Stimulated activated CD8-positive, alpha-beta memory T cell treated with anti-CD3 and anti-CD28 coated beads, Interleukin-4, amount 100 ng/mL, for 1 hour (primary cell): ENCODE results near the gene UPK2.

ENCODE experiments used
- DNase-seq, 2 donors: peaks; one replicate each; pipeline ENCODE4 v3.0.0-alpha.2; 2020; ENCODE audit warnings: low read depth in 2 of 2, low spot score in 1 of 2

UPK2 gene

DNA sequence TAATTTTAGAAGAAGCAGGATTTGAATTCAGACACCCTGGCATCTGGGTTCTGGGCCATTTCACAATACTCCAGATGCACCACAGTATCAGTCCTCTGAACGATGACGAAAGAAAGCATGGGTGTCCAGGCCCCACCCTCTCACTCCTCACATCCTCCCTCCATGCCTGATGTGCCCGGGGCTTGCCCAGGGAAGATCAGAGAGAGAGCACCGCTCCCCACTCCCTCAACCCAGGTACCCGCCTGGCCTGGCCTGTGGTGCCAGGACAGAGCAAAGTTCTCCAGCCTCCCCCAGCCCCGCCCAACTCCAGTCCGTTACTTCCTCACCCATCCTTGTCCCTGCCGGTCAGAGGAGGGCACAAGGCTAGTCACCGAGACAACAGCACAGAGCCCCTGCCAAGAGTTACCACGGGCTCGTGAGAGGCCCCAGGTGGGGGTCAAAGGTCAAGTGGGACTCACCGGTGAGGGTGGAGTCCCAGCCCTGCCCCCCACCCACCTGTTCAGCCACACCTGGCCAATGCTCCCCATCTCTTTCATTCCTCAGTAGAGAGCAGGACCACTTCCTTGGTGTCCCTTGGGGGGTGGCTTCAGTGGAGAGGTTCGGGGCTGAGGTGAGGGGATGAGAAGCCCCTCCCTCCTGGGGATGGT is 38.5 kb upstream of the UPK2 start:
- DNase-seq, result no peak

DNA sequence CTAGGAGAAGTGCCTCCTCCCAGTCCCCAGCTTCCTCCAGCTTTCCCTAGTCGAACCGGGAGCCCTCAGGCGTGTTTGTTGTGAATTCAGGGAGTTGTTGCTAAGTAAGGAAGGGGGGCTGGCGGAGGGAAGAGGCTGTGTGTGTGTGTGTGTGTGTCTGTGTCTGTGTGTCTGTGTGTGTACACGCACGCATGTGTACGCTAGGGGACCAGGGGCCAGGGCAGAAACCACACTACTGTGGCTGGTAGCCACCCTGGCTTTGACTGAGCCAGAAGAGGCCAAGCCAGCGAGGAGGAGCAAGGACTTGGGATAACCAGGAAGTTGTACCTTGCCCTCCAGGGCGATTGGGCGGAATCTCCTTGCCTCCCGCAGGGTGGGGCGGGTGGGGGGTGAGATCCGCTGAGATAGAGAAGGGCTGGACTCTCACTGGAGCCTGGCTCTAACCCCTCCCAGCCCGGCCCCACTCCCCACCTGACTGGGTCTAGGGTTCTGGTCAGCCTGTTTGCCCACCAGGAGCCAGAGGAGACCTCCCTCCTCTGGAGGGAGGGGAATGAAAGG is 37.9 kb upstream of the UPK2 start:
- DNase-seq, result no peak

DNA sequence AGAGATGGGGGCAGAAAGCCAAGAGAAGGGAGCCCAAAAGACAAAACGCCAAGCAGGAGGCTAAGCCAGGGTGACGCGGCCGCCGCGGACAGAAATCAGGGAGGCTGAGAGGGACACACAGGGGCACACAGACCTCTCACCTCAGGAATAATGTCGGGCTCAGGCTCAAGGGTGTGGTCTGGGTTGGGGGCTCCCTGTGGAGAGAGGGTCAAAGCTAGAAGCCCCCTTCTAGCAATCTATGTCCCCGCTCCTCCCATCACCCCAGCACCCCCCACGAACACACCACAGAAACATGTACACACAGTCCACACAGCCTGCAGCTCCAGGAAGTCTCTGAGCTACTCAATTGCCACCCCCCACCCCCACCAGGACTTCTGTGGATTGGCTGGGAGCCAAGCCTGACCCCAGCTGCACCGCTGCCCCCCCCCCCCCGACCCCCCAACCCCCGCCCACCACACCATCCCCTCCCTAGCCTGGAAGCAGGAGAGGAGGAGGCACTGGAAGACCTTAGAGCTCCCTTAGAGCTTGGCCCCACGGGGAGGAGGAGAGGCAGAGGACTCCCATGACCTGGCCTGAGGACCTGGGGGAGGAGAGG is 37.3 kb upstream of the UPK2 start:
- no peak for DNase-seq

DNA sequence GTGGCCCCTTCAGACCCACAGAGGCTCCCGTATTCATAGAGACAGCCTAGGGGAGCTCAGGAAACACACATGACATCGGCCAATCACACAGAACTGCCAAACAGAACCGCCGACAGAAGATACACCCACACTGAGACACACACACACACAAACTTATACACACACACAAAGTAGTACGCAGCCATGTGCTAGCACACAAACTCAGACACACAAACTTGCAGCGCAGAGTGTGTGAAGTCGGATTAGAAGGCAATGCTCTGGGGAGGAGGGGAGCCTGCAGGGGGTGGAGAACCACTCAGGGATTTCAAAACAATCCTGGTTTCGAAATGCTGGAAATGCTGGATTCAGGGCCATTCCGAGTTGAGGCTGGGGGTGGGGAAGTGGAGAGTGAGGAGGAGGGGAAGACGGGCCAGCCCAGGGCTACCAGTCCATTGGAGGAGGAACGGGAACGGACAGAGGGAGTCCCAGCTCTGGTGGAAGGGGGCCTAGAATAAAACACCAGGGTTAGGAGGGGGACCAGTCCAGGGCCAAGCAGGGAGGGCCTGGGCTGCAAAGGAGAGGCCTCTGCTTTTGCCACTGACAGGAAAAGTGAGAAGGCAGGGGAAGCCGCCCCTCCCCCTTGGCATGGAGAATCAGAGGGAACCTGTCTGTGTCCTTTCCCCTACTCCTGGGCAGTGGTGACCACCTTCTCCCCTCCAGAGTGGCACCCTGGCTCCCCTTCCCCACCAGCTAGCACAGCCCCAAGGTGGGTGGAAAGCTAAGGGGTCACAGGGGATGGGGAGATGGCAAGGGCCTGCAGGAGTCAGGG is 34.8 kb upstream of the UPK2 start:
- no peak for DNase-seq

DNA sequence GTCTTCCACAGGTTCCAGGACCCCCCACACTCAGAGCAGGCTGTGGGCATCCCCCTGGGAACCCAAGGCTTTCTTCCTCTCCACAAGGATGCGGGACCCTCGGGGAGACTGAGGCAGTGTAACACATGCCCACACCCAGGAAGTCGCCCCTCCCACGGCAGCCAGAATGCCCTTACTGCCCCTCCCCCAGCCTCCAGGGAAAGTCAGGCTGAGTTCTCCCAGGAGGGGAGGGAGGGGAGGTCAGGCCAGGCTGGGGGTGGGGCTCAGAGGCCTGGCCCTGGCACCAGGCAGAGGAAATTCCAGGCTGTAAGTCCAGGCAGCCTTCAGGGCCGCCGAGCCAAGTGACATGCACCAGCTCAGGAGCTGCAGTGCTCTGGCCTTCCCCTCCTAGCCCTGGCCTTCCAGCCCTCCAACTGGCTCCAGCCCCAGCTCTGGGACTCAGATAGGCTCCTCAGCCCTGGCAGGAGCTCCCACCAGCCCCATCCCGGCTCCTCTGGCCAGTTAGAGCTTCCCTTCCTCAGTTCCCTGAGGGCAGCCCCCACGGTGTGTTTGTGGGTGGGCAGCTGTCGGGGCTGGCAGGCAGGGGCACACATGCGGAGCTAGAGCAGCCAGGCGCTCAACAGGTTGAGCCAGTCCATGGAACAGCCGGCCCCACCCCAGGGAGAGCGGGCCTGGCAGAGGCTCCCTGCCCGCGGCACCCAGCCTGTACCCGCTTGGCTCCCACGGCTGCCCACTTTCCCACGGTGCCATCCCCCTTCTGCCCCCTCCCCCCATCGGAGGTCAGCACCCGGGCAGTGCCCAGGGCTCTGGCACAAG is 34.0 kb upstream of the UPK2 start:
- no peak for DNase-seq

DNA sequence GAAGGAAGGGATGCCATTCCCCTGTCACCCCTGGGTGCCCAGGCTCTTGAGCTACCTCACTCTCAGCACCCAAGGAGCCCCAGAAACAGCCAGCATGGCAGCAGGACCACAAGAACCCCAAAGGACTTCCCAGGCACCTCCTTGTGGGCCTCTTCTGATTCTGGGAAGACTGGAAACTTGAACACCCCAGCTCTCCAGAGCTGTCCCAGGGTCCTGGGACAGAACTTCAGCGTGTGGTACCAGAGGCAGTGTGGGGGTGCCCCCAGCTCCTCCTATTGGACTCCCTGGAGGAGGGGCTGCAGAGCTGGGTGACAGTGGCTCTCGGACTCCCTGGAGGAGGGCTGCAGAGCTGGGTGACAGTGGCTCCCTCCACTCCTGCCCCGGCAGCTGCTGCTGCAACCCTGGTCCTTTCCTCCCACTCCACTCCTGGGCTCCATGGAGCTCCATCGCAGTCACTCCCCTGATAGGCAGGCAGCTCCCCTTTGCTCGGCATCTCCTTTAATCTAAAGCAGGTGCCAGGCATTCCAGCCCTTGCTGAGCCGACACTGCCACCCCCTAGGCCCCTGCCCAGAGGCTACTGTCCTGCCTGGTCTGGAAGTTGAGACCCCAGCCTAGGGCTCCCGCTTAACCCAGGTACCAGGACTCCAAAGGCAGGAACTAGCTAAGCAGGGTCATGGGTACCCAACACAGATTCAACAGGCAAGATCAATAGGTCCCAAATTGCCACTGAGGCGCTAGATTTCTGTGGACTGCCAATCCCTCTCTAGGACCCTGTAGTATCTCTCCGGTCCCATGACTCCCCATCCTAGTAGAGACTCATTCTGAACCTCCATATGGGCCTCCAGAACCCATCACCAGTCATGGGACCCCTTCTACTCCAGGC is 33.1 kb upstream of the UPK2 start:
- no peak for DNase-seq

DNA sequence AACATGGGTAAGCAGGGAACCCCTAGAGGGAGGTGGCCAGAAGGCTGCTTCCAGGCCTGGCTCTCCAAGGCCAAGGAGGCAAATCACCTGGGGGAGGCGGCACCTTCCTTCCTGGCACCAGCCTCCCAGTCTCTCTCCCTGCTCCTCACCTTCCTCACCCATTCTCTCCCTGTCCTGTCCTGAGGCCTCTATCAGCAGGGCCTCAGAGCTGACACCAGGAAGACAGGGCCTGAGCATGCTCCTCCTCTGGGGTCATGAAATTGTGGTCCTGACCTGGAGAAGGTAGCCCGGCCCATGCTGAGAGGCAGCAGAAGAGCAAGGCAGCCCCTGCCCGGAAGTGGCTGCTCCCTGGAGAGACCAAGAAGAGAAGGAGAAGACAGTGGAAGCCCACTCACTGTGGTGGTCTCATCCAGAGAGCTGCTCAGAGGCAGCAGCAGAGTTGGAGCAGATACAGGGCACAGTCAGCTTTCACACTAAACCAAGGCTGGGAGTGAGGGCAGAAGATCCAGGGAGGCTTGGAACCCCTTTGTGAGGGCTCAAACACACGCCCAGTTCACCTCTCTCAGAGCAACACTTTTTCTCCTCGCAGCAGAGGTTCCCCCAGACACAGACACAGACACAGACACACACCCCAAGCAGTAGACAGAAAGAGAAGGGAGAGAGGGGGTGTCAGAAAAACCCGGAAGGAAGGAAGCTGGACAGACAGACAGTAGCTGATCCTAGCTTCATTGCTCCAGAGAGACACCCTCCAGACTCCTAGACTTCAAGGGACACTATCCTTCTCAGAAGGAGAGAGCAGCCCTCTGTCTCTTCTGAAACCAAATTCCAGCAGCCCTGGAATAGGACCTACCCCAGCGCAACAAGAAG is 32.1 kb upstream of the UPK2 start:
- no peak for DNase-seq

DNA sequence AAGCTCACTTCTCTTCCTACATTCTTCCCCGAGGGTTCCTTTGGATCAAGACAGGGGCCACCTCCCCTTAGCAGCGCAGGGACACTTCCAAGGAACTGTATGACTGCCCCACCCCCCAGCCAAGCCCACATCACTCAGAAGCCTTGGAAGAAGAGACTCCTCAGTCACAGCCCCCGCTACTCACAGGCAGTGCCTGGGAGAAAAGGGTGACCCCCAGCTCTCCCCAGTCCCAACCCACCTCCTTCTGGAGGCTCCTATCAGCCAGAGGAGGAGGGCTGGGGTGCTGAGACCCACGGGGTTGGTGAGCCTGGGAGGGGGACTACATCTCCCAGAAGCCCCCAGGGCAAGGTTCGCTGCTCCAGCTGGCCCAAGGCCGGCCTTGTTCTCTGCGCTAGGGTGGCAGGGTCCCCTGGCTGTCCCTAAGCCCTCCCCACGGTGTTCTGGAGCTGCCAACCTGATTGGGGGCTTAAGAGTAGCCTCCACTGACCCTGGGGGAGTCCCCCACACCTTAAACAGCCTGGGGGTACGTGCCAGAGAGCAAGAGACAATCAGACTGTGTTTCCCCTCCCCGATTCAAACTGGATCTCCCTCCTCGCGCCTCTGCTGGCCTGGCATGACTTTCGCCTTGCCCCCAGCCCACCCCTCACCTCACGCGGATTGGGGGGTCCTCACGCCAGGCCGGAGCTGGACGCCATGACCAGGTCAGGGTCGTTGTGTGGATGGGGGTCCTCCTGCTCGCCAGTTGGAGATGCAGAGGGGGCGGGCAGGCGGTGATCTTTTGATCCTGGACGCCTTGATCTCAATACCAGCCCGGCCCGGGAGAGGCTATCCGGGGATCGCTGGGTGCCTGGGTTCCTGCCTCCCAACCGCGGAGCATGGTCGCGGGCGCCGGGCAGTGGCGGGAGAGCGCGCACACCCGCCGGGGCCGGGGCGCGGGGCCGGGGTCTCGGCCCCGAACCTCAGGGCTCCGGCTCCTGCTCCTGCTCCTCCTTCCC is 31.2 kb upstream of the UPK2 start:
- DNase-seq, result no peak

DNA sequence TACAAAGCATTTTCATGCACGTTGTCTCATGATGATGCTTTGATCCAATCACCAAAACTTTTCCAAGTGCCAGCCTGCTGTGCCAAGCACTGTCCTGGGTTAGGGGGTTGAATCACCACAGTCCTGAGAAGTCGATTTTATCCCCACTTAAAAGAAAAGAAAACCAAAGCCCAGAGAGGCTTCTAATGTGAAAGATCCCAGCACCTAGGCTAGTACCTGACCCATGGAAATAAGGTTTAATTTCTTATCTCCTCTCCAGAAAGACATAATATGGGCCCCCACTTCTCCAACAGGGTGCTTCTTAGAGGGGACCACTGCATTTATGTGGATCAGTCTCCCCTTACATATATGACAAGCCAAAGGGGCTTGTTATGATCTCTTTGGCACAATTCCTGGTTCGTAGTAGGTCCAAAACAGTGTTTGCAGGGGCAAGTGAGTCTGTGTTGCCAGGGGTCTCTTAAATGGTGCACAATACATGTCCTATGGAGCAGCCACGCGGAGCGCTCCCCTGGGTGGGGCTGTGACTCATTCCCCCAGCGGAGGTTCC is 28.5 kb upstream of the UPK2 start:
- no peak for DNase-seq

DNA sequence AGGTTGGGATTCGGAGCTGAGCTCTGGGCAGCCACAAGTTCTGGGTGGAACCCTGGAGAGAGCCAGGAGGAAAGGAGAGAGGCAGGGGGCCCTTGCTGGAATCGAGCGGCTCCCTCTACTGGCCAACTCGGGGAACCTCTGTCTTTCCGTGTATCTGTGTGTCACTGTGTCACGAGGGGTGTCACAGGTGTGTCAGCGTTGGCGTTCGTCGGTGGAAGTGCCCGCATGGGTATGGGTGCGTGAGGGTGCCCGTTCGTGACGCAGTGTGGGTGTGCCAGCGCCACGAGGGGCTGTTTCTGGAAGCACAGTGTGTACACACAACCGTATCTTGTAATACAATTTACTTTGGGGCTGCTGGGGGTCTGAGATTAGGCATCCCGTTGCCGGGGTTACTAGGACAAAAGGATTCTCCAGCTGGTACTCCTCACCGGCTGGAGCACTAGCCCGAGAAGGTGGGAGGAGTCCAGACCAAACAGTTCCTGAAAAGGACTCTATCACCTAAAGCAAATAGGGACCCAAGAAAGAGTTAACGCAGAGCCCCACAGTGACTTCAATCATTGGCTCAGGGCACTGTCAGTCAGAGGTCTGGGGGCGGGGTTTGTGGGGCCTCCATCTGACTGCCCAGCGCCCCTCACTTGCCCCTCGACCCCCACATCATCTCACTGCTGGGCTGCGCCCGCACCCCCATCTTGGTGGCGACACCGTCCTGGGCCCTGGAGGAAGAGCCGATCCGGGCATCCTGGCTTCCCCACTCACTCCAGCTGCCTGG is 27.8 kb upstream of the UPK2 start:
- DNase-seq, result peak; percentile 81 to 83

DNA sequence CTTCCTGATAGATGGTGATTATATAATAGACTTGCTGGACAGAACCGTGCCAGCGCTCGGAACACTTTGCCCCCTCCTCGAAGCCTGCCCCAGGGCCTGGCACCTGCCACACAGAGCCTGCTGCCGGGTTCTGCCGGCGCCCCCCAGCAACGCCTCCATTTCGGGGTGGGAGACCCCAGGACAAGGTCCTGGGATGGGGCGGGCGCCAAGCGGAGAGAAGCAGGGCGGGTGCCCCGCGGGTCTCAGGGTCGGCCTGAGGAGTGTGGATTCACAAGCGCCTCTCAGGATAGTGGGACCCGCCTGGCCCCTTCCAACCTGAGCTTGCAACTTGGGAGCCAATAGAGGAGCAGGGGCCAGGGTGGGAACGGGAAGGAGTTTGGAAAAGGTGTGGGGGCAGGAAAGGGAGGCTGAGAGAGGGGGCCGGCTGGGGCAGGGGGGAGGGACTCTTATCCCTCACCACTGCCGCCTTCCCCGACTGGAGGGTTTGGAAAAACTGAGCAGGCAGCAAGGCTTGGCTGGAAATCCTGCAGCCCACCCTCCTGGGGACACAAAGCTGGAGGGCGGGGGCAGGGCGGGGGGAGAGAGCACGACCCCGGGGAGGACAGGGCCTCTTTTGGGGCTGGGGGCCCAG is 27.1 kb upstream of the UPK2 start:
- no peak for DNase-seq

DNA sequence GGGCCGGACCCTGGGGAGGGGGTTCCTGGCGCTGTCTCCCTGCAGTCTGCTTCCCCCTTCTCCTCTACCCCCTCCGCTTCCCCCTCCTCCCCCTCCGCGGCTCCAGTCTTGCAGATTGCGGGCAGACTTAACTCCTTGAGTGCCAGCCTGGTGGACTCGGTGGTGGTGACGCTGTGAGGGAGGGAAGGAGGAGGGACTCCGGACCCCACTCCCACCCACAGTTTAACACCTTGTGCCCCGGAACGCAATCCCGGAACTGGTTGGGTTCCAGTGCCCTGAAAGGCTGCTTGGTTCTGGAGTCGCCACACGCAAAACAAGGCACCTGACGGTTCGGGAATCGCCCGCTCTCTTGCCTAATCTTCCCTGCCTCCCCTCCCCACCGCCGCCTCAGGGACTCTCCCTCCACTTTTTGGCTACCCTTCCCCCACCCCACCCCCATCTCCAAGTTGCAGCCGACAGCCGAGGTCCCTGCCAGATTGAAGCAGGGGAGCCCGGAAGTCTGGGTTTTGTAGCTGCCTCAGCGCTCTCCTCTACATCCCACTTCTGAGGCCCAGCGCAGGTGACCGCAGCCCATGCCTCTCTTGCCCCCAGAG is 26.5 kb upstream of the UPK2 start:
- DNase-seq, result peak in 1 of 2 donors; percentile 54

DNA sequence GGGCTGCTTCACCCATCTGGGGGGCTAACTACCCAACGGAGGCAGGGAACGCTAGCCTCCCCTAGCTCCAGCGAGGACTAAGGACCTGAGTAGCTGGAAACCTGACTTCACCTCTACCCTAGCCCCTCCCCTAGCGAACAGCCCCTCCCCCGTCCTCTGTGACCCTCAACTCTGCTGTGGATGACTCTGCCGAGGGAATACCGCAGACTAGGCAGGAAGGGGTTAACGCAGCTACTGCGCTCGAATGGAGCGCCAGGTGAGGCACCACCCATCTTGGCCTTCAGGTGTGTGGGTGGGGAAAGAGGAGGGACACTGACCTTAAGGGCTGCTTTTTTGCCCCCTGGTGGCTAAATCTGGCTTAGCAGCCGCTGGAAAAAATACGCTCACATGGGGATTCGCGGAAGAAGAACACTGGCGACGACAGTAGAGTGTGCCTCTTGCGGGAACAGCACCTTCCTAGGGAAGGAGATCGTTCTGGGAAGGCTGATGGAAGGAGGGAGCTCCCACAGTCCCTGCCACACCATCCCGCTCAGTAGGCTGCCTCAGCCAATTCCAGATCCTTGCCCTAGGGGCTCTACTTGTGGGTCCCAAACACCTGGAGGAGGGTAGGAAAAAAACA is 25.9 kb upstream of the UPK2 start:
- peak; percentile 73 to 75 for DNase-seq

DNA sequence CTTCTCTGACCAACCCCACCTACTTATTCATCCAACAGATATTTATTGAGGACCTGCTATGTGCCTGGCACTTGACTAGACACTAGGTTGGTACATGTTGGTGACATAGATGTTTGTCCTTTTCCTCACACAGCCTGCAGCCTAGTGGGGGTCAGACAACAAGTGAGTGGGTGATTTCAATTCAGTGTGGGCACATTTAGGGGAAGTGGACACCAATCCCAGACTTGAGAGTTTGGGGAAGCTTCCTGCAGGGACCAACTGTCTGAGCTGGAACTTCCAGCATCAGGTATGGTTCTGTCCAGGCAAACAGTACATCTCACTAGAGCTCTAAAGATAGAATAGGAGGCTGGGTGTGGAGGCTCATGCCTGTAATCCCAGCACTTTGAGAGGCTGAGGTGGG is 24.5 kb upstream of the UPK2 start:
- no peak for DNase-seq

DNA sequence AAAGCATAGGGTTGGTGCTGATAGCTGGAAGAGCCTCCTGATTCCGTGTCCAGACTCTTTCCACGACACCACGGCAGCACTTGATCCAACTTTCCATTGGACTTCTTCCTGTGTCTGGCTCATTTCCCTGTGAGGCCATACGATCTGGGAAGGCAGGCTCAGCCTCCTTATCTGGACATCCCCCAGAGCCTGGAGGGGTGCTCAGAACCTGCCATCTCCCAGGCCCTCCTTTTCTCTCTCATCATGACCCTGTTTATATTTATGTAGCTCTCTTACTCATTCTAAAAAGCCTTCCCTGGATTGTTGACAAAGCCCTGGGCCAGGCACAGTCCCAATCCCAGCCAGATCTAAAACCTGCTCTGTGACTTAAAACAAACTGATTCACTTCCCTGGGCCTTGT is 22.6 kb upstream of the UPK2 start:
- no peak for DNase-seq

DNA sequence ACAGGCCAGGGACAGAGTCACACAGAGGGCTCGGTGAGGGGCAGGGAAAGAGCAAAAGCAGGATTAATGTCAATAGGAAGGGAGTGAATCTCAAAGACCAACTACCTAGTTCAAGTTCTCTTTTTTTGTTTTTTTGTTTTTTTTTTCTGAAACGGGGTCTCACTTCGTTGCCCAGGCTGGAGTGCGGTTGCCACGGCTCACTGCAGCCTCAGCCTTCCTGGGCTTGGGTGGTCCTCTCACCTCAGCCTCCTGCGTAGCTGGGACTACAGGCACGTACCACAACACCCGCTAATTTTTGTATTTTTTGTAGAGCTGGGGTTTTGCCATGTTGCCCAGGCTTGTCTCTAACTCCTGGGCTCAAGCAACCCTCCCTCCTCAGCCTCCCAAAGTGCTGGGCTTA is 20.7 kb upstream of the UPK2 start:
- no peak for DNase-seq
